ENCODE results near the gene PRICKLE2.

DNA sequence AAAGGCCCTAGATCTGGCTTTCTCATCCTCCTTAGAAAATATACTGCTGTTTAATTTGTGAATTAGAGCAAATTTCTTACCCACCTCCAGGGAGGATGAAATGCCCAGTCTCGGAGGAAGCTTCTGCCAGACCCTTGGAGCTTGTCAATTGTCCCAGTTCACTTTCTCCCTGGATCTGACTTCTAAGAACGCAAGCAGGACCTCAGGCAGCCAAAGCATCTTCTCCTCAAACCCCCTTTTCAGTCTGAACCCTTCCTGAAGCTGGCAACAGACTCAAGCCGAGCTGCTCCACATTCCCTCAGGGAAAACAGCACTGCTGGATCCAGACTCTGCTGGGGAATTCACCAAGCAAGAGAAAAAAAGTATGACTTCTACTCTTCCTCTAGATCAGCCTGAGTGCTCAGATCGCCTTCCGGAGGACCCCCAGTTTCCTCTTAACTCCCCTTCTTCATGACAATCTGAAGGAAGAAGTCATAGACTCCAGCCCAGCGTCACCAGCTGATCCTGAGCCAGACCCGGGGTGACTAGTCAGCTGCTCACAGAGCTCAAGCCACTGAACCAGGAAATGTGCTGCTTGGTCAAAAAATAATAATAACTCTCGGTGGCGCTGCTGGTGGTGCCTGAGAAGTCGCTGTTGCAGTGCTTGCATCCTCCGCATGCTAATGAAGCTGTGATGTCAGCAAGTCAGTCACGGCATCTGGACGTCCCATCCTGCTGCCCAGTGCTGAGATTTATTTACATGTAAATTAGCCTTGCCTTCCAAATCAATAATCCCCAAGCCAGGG is at the start of gene PRICKLE2:
- TF ChIP-seq, protein P1, sequence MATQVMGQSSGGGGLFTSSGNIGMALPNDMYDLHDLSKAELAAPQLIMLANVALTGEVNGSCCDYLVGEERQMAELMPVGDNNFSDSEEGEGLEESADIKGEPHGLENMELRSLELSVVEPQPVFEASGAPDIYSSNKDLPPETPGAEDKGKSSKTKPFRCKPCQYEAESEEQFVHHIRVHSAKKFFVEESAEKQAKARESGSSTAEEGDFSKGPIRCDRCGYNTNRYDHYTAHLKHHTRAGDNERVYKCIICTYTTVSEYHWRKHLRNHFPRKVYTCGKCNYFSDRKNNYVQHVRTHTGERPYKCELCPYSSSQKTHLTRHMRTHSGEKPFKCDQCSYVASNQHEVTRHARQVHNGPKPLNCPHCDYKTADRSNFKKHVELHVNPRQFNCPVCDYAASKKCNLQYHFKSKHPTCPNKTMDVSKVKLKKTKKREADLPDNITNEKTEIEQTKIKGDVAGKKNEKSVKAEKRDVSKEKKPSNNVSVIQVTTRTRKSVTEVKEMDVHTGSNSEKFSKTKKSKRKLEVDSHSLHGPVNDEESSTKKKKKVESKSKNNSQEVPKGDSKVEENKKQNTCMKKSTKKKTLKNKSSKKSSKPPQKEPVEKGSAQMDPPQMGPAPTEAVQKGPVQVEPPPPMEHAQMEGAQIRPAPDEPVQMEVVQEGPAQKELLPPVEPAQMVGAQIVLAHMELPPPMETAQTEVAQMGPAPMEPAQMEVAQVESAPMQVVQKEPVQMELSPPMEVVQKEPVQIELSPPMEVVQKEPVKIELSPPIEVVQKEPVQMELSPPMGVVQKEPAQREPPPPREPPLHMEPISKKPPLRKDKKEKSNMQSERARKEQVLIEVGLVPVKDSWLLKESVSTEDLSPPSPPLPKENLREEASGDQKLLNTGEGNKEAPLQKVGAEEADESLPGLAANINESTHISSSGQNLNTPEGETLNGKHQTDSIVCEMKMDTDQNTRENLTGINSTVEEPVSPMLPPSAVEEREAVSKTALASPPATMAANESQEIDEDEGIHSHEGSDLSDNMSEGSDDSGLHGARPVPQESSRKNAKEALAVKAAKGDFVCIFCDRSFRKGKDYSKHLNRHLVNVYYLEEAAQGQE (IDR thresholded peaks at IDR 0.05; ENCODE audit: insufficient read depth in 1 of 2, low read depth in 2 of 2, low read length in 2 of 2), result no peak
- no peak for TF ChIP-seq TAF1 (IDR thresholded peaks at IDR 0.05; ENCODE audit: borderline replicate concordance, insufficient read depth, low read length)
- no peak for TF ChIP-seq POLR2AphosphoS5 (IDR thresholded peaks at IDR 0.05; ENCODE audit: low read depth, low read length)
- TF ChIP-seq SIN3A (IDR thresholded peaks at IDR 0.05; ENCODE audit: borderline replicate concordance, insufficient read depth, low read length), result no peak

All from PFSK-1 (cell line).